ENCODE data around the gene PSMB3.

PSMB3 gene

GRCh38 chr17:38729886-38730525 is 22.5 kb upstream of the PSMB3 start, which contains the start of gene CISD3 (continued):
- TF ChIP-seq ZNF174 (tag by site-specific recombination; IDR thresholded peaks at IDR 0.05) (no peak), REPIN1 (tag by site-specific recombination; IDR thresholded peaks at IDR 0.05; ENCODE audit: low read depth) (no peak), SP2 (tag by site-specific recombination; IDR thresholded peaks at IDR 0.05) (no peak), ZNF37A (tag by site-specific recombination; IDR thresholded peaks at IDR 0.05) (no peak), BCL11A (tag by site-specific recombination; IDR thresholded peaks at IDR 0.05; ENCODE audit: low read depth) (no peak), HOXD13 (CRISPR knock-in tag; IDR thresholded peaks at IDR 0.05; ENCODE audit: borderline replicate concordance) (no peak), ZNF214 (tag by site-specific recombination; IDR thresholded peaks at IDR 0.05; ENCODE audit: borderline replicate concordance) (no peak), ZXDB (tag by site-specific recombination; IDR thresholded peaks at IDR 0.05) (no peak), ZIC2 (tag by site-specific recombination; IDR thresholded peaks at IDR 0.05) (peak; percentile 31; the same call in 1 of the 2 replicates), ZBTB21 (tag by site-specific recombination; IDR thresholded peaks at IDR 0.05) (no peak), ZSCAN16 (tag by site-specific recombination; IDR thresholded peaks at IDR 0.05) (no peak), ZNF362 (tag by site-specific recombination; IDR thresholded peaks at IDR 0.05) (no peak), KLF1 (tag by site-specific recombination; IDR thresholded peaks at IDR 0.05) (no peak), ZNF114 (tag by site-specific recombination; IDR thresholded peaks at IDR 0.05) (no peak), ZNF660 (tag by site-specific recombination; IDR thresholded peaks at IDR 0.05) (no peak; the same call in 1 of the 2 replicates), ZNF169 (tag by site-specific recombination; IDR thresholded peaks at IDR 0.05) (no peak), ZNF561 (tag by site-specific recombination; IDR thresholded peaks at IDR 0.05; ENCODE audit: borderline replicate concordance) (peak; percentile 79; the same call in 1 of the 2 replicates), ZNF23 (tag by site-specific recombination; IDR thresholded peaks at IDR 0.05; ENCODE audit: borderline replicate concordance) (no peak), ZNF280D (tag by site-specific recombination; IDR thresholded peaks at IDR 0.05) (no peak), REST (tag by site-specific recombination; IDR thresholded peaks at IDR 0.05) (no peak), ZNF580 (tag by site-specific recombination; IDR thresholded peaks at IDR 0.05) (no peak), YY2 (tag by site-specific recombination; IDR thresholded peaks at IDR 0.05) (no peak), AEBP2 (tag by site-specific recombination; IDR thresholded peaks at IDR 0.05; ENCODE audit: borderline replicate concordance) (no peak), EGR2 (tag by site-specific recombination; IDR thresholded peaks at IDR 0.05; ENCODE audit: low read depth) (peak; percentile 74; the same call in 1 of the 2 replicates), BCL11B (tag by site-specific recombination; IDR thresholded peaks at IDR 0.05; ENCODE audit: low read depth) (no peak), HOXC10 (CRISPR knock-in tag; IDR thresholded peaks at IDR 0.05) (0 out of 2 replicates have a peak, but pooled peaks have one; percentile 60), ZNF768 (tag by site-specific recombination; IDR thresholded peaks at IDR 0.05) (no peak), IKZF3 (tag by site-specific recombination; IDR thresholded peaks at IDR 0.05) (peak; percentile 41; the same call in 1 of the 2 replicates), SP3 (tag by site-specific recombination; IDR thresholded peaks at IDR 0.05) (no peak), ZBTB48 (tag by site-specific recombination; IDR thresholded peaks at IDR 0.05) (no peak), ZNF629 (tag by site-specific recombination; IDR thresholded peaks at IDR 0.05) (no peak), ZNF423 (tag by site-specific recombination; IDR thresholded peaks at IDR 0.05) (no peak), ZNF324 (tag by site-specific recombination; IDR thresholded peaks at IDR 0.05) (no peak)

Data from HEK293 (cell line).